HG03439 (cell line): ENCODE measurements around the gene BACH2.
"Not testable (repeated sequence)": the region's sequence is repeated elsewhere in the genome, so short reads cannot be mapped to it uniquely, and the experiment has no call there.

Source experiments
- ATAC-seq: cut with Tn5 transposase; IDR thresholded peaks from one replicate; pipeline ENCODE4 v1.9.1; 2021; ENCODE audit warnings: mild to moderate bottlenecking, moderate library complexity; ENCODE audit not compliant: unreplicated experiment

BACH2 gene

DNA sequence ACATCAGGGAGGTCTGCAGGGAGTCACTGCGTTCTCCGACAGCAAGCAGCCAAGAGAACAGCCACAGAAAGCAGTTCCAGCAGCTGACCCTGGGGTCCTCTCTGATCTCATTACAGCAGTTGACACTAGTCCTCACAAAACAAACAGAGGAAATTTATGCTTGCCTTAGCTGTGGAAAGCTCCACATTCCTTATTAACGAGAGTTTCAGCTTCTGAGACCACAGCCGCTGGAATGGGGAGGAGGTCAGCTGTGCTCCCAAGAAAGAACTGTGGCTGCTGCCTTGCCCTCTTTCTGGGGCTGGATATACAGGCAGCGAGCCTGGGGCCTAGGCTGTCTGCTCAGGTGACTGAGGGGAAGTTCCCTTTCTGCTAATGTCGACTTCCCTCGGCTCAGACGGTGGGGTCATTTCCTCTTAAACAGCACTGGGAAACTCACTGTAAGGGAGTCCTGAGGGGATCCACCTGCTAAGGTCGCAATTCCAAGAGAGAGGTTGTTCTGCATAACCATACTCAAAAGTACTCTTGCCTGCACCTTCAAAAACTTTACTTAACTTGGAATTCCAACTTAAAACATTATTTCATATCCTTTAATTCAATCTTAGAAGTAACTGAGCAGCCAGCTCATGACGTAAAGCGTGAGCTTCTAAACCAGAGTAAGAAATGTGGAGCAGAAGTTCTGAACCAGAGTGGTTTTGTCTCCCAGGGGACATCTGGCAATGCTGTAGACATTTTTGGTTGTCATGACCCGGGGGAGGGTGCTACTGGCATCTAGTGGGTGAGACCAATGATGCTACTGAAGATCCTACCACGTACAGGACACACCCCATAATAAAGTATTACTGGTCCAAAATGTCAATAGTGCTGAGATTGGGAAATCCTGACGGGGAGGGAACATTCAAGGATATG lies 80.3 kb downstream of the BACH2 start:
- no peak for ATAC-seq

DNA sequence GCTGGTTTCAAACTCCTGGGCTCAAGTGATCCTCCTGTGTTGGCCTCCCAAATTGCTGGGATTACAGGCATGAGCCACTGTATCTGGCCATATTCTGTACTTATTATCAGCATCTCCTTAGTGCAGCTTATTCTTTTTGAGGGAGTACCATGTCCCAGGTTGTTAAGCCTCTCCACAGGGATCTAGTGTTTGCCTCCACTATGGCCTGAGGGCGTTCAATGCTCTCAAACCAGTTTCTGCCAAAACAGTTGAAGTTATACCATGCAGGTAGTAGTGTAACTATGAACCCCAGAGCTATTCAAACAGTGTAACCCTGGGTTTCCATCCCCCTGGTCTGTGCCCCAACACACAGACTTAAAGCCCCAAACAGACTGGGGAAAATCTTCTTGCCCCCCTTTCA lies 81.7 kb downstream of the BACH2 start:
- no peak for ATAC-seq

DNA sequence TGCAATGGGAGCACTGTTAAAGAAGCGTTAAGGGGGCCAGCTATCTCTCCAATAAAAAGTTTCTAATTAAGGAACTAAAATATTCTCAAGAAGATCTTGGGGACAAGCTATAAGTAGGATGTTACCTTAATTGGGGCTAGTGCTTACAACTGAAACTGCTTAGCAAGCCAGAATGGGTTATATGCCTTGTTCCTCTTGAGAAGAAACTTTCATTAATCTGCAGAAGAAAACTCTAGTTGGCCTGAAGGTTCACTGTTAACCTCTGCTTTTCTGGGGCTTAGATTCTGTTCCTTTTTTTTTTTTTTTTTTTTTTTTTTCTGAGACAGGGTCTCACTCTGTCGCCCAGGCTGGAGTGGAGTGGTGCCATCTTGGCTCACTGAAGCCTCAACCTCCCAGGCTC lies 82.2 kb downstream of the BACH2 start:
- ATAC-seq, result no peak

DNA sequence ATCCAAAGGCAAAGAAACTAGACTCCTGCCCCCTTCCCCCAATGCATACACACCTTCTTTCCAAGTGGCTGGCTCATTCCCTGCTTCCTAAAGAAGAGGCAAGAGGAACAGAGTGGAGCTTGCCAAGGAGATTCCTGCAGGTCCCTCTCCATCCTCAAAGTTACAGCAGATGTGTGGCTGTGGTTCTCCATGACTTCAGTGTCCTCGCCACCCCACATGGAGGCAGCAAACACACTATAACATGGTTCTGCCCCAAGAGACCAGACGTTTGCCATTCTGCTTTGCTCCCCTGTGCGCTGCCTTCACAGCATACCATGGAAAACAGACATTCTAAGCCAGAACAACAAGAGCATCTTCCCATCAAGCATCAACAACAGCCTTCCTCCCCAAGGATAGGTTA lies 84.4 kb downstream of the BACH2 start:
- no peak for ATAC-seq

DNA sequence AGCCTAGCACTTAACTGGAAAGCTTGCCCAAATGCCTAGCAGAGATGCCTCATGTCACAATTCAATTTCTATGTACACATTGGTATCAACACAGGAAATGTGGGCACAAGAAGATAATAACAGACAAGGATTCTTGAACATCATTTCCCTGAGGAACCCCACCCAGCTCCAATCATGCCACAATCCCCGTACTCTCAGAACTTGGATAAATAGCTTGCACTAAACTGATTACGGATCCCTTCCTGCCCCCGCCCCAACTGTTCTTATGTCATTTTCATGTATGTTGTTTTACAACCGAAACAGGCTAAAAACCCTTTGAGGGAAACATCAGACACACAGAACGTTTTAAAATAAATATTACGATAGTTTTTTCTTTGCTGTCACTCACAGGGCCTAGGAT lies 87.1 kb downstream of the BACH2 start:
- ATAC-seq, result no peak

DNA sequence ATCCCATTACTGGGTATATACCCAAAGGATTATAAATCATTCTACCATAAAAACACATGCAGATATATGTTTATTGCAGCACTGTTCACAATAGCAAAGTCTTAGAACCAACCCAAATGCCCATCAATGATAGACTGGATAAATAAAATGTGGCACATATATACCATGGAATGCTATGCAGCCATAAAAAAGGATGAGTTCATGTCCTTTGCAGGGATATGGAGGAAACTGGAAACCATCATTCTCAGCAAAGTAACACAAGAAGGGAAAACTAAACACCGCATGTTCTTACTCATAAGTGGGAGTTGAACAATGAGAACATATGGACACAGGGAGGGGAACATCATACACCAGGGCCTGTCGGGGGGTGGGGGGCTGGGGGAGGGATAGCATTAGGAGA lies 88.0 kb downstream of the BACH2 start:
- not testable (repeated sequence) for ATAC-seq

DNA sequence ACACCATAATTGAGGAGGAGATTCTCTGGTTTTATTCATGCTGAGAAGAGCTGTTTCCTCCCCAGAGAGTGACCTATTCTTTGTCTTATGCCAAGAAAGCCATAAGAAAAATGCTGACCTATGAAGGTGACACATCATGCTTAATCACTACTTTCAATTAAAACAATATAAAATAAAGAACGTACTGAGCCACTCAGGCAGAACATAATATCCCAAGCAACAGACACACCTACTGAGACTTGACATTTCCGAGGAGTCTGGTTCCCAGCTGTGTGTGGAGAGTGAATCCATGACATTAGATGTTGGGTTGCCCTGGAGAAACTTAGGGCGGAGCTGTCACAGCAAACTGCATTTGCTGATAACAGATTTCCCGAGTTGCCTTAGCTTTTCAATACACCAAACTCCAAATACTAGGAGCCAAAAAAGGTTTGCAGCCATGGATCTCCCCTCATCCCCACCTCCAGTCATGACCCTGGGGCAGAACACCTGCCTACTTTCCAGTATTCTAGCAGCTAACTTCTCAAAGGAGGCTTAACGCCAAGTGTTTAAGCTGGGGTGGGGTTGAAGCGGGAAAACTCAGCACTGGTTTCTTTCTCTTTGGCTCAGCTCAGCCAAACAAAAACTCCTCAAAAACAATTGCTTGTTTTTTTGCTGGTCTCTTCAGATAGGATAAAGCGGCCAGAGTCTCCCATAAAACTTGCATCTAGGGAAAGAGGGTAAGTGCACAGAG lies 92.2 kb downstream of the BACH2 start:
- ATAC-seq, result no peak

DNA sequence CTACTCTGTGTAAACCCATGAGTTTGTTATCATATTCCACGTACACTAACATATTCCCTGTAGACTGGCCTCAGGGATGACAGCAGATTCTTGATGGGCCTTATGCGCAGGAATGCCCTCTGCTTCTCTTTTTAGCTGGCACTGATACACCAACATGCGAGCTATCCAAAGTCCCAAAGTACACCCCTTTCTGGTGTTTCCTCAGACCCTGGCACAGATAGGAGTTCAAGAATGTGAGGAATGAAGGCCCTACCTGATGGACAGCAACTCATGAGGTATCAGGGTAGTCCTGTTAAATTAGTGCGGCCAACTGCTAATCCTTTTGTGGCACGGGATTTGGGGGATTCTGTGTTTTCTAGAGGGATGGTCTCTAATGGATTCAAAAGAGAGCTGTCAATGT lies 93.0 kb downstream of the BACH2 start:
- ATAC-seq, result no peak

DNA sequence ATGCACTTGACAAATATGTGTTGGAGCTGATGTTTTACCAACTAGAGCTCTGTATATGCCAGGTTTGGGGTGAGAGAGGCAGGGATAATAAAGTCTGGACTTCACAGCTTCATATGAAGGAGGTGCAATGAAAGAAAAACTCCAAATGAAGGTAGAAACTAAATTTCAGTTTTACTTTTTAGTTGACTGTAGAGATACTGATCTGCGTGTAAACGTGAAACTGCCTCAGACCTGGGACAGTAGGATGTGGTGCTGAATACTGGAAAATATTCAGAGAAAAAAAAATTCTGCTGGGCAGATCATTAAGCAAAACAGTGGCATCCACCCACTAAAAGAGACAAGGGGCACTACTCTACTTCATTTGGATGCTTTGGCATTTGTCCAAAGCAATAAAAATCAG lies 94.5 kb downstream of the BACH2 start:
- no peak for ATAC-seq

DNA sequence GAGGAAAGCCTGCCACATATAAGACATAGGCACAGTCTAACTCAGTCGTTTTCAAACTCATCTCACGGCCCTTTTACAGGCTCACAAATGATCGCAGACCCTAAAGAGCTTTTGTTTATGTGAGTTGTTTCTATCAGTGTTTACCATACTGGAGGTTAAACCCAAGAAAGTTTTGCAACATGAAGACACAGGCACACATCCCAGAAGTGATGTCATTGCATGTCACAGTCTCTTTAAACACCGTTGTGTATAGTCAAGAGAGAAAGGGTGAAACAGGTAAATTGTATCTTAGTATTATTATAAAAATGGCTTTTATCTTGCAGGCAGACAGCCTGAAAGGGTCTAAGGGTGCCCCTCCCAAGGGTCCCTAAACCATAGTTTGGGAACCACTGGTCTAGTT lies 96.7 kb downstream of the BACH2 start:
- no peak for ATAC-seq

DNA sequence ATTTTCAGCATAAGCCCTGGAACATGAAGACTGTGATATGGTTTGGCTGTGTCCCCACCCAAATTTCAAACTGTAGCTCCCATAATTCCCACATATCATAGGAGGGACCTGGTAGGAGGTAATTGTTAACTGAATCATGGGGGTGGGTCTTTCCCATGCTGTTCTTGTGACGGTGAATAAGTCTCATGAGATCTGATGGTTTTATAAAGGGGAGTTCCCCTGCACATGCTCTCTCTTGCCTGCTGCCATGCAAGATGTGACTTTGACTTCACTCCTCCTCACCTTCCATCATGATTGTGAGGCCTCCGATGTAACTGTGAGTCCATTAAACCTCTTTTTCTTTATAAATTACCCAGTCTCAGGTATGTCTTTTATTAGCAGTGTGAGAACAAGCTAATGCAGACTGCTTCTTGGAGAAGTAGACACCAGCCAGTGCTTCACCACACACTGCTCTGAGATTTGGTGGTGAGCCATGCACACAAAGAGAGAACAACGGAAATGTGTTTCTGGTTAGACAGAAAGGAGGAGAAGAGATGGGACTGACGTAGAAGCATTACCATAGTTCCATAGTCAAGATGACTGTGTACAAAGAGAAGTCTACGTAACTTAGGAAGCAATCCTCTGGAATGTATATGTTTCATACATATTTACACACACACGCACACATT lies 97.8 kb downstream of the BACH2 start:
- ATAC-seq, result no peak

DNA sequence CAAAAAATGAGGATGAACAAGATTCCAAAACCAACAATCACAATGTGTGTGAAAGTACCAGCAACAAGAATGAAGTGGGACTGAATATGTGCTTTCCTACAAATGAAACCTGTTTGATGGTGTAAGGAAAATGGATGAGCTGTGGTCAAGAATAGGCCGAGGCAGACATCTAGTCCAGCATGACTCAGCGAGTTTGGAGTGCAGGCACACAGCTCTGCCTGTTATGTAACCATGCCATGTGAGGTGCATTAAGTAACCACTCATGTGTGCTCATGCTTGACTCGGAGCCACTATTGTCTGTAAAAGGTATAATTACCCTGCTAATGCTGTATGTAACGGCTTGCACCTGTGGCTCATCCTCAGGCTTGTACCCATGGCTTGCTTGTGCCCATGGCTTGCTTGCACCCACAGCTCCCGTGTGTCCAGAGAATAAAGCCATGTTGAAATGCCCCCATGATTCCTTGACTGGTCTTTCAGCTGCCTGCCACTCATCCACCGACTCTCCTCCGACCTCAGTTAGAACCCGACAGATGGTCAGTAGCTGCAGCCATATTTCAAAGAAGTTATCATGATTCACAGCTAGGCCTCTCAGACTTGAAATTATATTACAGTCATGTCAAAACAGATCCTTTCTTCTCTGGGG lies 98.7 kb downstream of the BACH2 start:
- ATAC-seq, result no peak

DNA sequence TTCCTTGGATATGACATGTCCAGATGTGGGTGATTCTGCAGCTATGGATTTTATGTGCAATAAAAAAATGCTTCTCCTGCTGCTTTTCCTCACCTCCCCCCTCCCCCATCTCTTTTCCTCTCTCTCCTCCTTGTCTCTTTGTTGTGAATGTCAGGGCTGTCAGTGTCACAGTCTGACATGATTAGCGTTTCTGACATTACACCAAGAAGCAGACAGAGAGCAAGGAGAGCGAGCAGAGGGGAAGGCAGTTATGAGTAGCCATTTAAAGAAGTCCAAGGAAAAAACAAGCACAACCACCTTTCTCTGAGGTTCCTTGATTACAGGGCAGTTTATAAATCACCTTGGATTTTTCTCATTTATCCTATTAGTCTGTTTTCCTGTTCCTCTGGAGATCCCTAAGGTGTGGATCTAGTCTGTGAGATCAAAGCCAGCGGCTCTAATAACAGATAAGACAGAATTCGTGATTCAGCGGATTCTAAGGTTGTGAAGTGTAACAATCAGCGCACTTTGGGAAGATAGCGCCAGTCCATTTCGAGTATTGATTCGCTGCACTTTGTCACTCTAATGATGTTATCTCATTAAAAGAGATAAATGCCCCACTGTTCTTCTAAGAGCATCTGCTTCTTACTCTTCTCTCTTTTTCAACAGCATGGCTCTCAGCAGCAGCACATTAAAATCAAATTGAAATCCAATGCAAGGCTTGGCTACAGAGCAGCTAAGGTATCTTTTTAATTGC lies 101.4 kb downstream of the BACH2 start:
- ATAC-seq, result no peak

DNA sequence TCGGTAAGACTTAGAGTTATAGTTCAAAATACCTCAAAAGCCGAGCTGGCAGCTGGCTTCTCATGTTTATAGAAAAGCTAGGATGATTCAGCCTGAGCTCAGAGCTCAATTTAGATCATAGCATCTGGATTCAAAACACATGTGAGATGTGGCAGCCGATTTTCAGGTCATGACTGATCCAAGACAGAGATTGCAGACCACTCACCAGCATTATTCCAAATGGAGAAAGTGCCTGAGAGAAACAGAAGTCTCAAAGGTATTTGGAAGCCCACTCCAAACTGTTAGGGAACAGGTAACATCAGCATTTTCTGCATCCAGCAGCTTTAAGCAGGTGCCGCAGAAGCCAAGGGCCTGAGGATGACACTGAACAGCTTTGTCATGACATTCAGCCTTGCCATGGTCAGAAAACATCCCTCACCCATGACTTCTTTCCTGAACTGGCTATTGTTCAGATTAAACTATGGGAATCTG lies 102.2 kb downstream of the BACH2 start:
- no peak for ATAC-seq

DNA sequence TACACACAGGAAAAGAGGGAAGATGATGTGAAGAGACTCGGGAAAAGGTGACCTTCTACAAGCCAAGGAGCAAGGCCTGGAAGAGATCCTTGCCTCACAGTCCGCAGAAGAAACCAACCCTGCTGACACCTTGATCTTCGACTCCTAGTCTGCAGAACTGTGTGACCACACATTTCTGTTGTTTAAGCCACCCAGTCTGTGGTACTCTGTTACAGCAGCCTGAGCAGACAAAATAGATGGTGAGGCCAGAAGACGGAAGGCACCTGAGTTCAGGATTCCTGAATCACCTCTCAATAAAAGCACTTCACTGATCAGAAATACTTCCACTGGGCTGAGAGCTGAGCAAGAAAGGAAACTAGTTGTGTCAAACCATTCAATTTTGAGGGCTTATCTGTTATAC lies 103.3 kb downstream of the BACH2 start:
- ATAC-seq, result no peak

DNA sequence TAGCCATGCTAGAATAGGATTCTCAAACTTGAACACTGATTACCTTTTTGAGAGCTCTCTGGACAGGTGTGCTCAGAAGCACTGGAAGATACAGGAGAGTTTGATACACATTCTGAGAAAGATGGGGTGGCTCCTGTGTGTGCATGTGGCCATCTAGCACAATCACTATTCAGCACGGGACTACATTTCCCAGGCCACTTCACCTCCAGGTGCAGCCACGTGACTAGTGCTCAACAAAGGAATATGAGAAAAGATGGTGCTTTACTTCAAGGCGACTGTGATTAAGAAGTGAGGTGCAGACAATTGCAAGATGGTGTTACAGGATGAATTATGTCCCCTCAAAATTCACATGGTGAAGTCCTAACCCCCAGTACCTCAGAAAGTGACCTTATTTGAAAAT lies 103.8 kb downstream of the BACH2 start:
- no peak for ATAC-seq

DNA sequence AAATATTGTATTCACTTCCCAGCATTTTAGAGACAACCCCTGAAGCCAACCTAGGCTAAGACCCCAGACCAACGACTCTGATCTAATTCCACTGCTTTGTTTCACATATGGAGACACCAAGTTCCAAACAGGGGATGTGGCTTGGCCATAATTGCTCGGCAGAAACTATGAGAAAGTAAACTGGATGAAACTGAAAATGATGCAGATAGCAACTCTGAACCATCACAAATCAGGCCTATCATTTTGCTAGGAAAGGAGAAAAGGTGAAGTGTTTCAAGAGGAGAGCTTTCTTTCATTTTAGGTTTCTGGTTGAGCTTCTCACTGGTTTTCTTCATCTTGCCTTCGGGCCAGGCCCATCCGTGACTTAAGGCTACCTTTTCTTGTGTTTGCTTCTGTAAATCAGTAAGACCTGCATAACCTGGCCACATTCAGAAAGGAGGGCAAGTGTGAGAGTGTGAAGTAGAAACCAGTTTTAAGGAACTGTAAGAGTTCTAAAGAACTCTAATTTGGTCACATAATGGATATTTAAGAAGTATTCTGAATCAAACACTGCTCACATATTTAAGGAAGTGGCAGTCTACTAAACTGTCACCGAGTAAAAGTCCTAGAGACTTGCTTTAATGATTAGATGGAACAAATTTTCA lies 105.8 kb downstream of the BACH2 start:
- ATAC-seq, result no peak

DNA sequence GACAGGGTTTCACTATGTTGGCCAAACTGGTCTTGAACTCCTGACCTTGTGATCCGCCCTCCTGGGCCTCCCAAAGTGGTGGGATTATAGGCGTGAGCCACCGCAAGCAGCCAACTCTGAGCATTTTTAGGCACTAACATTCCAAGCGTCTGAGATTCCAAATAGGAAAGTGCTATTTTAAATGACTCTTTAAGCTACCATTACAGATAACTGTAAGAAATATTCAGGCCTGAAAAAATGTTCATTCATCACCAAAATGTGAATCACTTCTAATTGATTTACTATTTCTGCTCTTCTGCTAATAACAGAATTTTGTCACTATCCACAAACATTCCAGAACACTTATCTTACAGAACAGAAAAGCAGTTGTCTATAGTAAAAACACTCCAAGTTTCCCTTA lies 106.5 kb downstream of the BACH2 start:
- no peak for ATAC-seq

DNA sequence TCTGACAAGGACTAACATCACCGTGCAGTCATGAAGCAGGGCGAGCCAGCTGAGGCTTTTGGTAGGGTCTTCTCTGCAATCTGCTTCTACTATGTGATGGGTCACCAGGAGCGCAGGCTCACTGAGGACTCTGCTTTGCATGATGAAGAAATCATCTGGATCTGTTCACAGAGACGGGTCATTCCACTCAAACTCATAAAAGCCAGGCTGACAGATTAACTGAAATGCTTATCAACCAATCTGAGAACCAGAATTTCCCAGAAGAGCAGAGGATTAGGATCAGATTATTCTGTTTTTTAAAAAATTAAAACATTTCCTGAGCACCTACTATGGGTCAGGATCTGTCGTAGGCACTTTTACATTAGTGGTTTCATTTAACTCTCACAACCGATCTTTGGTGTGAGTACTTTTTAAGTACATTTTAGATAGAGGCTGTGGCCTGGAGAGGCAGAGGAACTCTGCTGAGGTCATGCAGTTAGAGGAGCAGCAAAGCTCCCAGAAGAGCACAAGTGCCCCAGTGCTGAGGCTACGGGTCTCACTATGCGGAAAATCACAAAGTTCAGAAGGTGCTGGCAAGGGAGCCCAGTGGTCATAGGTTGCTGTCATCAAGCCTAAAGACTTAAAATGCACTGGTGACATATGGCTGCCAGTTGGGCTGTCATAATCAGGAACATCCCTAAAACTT lies 109.1 kb downstream of the BACH2 start:
- no peak for ATAC-seq
